GM12878 (cell line): ENCODE measurements around the gene RAI14.

Experiments
- ATF3 ChIP-seq: IDR thresholded peaks from 2 replicates; pipeline ENCODE4 v1.6.1; 2011; ENCODE audit warnings: low read depth, mild to moderate bottlenecking, low read length, moderate library complexity, borderline replicate concordance; ENCODE audit errors: extremely low read depth
- BHLHE40 ChIP-seq, 2 experiments: fragments of 450-650 bp in 1 of 2; IDR thresholded peaks; 2 replicates each; pipeline ENCODE4 v1.6.1; 2011 to 2017; ENCODE audit warnings: low read depth in 2 of 2, borderline replicate concordance in 1 of 2, improper control_type of control experiment in 1 of 2, low read length in 1 of 2, mild to moderate bottlenecking in 1 of 2
- CREB1 ChIP-seq: IDR thresholded peaks from 2 replicates; pipeline ENCODE4 v1.6.1; 2012; ENCODE audit warnings: low read depth, mild to moderate bottlenecking, inconsistent platforms
- CTCF ChIP-seq, 3 experiments: IDR thresholded peaks in 2 of 3; conservative IDR thresholded peaks in 1 of 3; 2 replicates each; pipeline ENCODE4 v1.5.1; 2011; ENCODE audit warnings: low read depth in 3 of 3, low read length in 3 of 3, mild to moderate bottlenecking in 3 of 3, control low read depth in 2 of 3, moderate library complexity in 2 of 3, inconsistent platforms in 1 of 3, mixed read lengths in 1 of 3; ENCODE audit not compliant: control insufficient read depth in 2 of 3, insufficient read depth in 1 of 3; ENCODE audit errors: extremely low read depth in 1 of 3
- KAT2A ChIP-seq: conservative IDR thresholded peaks from 2 replicates; pipeline ENCODE4 v1.6.1; 2011; ENCODE audit warnings: low read depth, low read length; ENCODE audit not compliant: control insufficient read depth
- SRF ChIP-seq, 2 experiments: IDR thresholded peaks; 2 replicates each; pipeline ENCODE4 v1.6.1; 2011; ENCODE audit warnings: low read depth in 2 of 2, low read length in 2 of 2, mild to moderate bottlenecking in 1 of 2, moderate library complexity in 1 of 2

- TF ChIP-seq ATF3 (no peak), BHLHE40 (IDR thresholded peaks at IDR 0.05; ENCODE audit: borderline replicate concordance in 1 of 2, low read depth in 2 of 2, low read length in 1 of 2) (no peak), CTCF (IDR thresholded peaks at IDR 0.05 in 2 of 3, conservative IDR thresholded peaks at IDR 0.05 in 1 of 3; ENCODE audit: control insufficient read depth in 2 of 3, extremely low read depth in 1 of 3, insufficient read depth in 1 of 3, low read depth in 3 of 3, low read length in 3 of 3) (no peak), SRF (IDR thresholded peaks at IDR 0.05; ENCODE audit: low read depth in 2 of 2, low read length in 2 of 2) (no peak), KAT2A (no peak), CREB1 (no peak)
Measured at GRCh38 chr5:34869256-34869655, 213.1 kb downstream of the RAI14 start.
